Measurements from ENCODE around the gene PSMG2. TPM values are rescaled to one million over a fixed set of nuclear protein-coding genes. Genes with fewer than 3 reads are reported as not detected.

Gene PSMG2
- polyA plus RNA-seq, 1 donor from 2014 or later = 87.2 TPM

GRCh38 chr18:12679183-12679786 lies 23.6 kb upstream of the PSMG2 start:
- H3K9ac ChIP-seq (ENCODE audit: low read length) = no peak overlapping the region
- H3K27me3 ChIP-seq (ENCODE audit: insufficient read depth, low read depth, low read length) = no peaks in the 10 kb centered on the region
- no peak overlapping the region for H3K4me2 ChIP-seq (ENCODE audit: low read length)
- TF ChIP-seq POLR2AphosphoS5 (IDR thresholded peaks at IDR 0.05) (no peak), SMC3 (conservative IDR thresholded peaks at IDR 0.05; ENCODE audit: poor library complexity) (no peak), EZH2 (IDR thresholded peaks at IDR 0.05; ENCODE audit: borderline replicate concordance, insufficient read depth, low read length, poor library complexity, severe bottlenecking) (no peak)
- H3F3A ChIP-seq (ENCODE audit: insufficient read depth, low read length, poor library complexity, severe bottlenecking) = no peaks in the 10 kb centered on the region
- H2AFZ ChIP-seq (ENCODE audit: low read depth, low read length) = no peak overlapping the region
- H3K36me3 ChIP-seq (ENCODE audit: insufficient read depth, low read length) = no peaks in the 10 kb centered on the region
- H3K4me3 ChIP-seq (ENCODE audit: low read length) = no peak overlapping the region
- no peaks in the 10 kb centered on the region for H3K9me2 ChIP-seq (ENCODE audit: insufficient read depth, low read length)
- H3K9me3 ChIP-seq (ENCODE audit: low read length) = no peaks in the 10 kb centered on the region
- no peak overlapping the region for H3K27ac ChIP-seq (ENCODE audit: low read length)
- no peaks in the 10 kb centered on the region for H3K79me2 ChIP-seq (replicated peaks; ENCODE audit: insufficient read depth, low read length)
- H4K20me1 ChIP-seq (ENCODE audit: insufficient read depth) = no peaks in the 10 kb centered on the region

- Histone ChIP-seq H4K20me1 (ENCODE audit: insufficient read depth) (no peaks in the 10 kb centered on the region), H2AFZ (ENCODE audit: low read depth, low read length) (no peak overlapping the region), H3K9me3 (ENCODE audit: low read length) (no peaks in the 10 kb centered on the region), H3K36me3 (ENCODE audit: insufficient read depth, low read length) (no peaks in the 10 kb centered on the region), H3K9ac (ENCODE audit: low read length) (no peak overlapping the region), H3K27ac (ENCODE audit: low read length) (no peak overlapping the region), H3K9me2 (ENCODE audit: insufficient read depth, low read length) (no peaks in the 10 kb centered on the region), H3K27me3 (ENCODE audit: insufficient read depth, low read depth, low read length) (no peaks in the 10 kb centered on the region), H3K4me2 (ENCODE audit: low read length) (no peak overlapping the region), H3K4me3 (ENCODE audit: low read length) (no peak overlapping the region), H3K79me2 (replicated peaks; ENCODE audit: insufficient read depth, low read length) (no peaks in the 10 kb centered on the region), H3F3A (ENCODE audit: insufficient read depth, low read length, poor library complexity, severe bottlenecking) (no peaks in the 10 kb centered on the region)
- TF ChIP-seq SMC3 (conservative IDR thresholded peaks at IDR 0.05; ENCODE audit: poor library complexity) (peak; percentile 20), MXI1 (conservative IDR thresholded peaks at IDR 0.05; ENCODE audit: poor library complexity, severe bottlenecking) (no peak), EP300 (conservative IDR thresholded peaks at IDR 0.05; ENCODE audit: poor library complexity, severe bottlenecking) (no peak), CTCF (IDR thresholded peaks at IDR 0.05; ENCODE audit: poor library complexity, severe bottlenecking) (peak; percentile 29), TAF1 (IDR thresholded peaks at IDR 0.05; ENCODE audit: low read depth) (no peak), REST (IDR thresholded peaks at IDR 0.05; ENCODE audit: borderline replicate concordance) (no peak), POLR2AphosphoS5 (IDR thresholded peaks at IDR 0.05) (no peak), RAD21 (conservative IDR thresholded peaks at IDR 0.05) (no peak), EZH2 (IDR thresholded peaks at IDR 0.05; ENCODE audit: borderline replicate concordance, insufficient read depth, low read length, poor library complexity, severe bottlenecking) (no peak)
Observed at GRCh38 chr18:12686100-12686499, 16.7 kb upstream of the PSMG2 start.

Data from neural cell (in vitro differentiated cells).